Body of pancreas (tissue), 4 donors: ENCODE data around the gene SIGLEC1. TPM values are rescaled to one million over a fixed set of nuclear protein-coding genes. Genes with fewer than 3 reads are reported as not detected.

Experiments used
- ATAC-seq: fragments of 150-250 bp; one replicate; pipeline ENCODE4 v1.9.1; 2016
- DNase-seq, 4 donors: peaks; one replicate each; pipeline ENCODE4 v3.0.0-alpha.2; 2019
- H3K27ac ChIP-seq, 4 donors: fragments of 200-600 bp; sonication (generic); 1 replicate in 3 of 4; 2 replicates in 1 of 4; pipeline versions ENCODE4 v1.5.1 to v1.6.1; 2016 to 2019; ENCODE audit warnings: mild to moderate bottlenecking in 1 of 4, mixed read lengths in 1 of 4, moderate library complexity in 1 of 4
- H3K27me3 ChIP-seq, 2 donors: fragments of 200-600 bp; sonication (generic); one replicate each; pipeline ENCODE4 v1.6.0; 2016; ENCODE audit warnings: mild to moderate bottlenecking in 1 of 2
- H3K36me3 ChIP-seq, 2 donors: fragments of 200-600 bp; sonication (generic); replicated peaks in 1 of 2; 2 replicates each; pipeline ENCODE4 v1.5.1; 2016; ENCODE audit warnings: low read depth in 2 of 2; ENCODE audit not compliant: insufficient read depth in 1 of 2
- H3K4me1 ChIP-seq: fragments of 200-600 bp; sonication (generic); one replicate; pipeline ENCODE4 v1.6.0; 2016
- H3K4me3 ChIP-seq, 2 donors: fragments of 200-600 bp; sonication (generic); 1 replicate in 1 of 2; 2 replicates in 1 of 2; pipeline ENCODE4 v1.5.1; 2016 to 2019
- H3K9me3 ChIP-seq, 3 donors: fragments of 200-600 bp; sonication (generic); 1 replicate in 2 of 3; 2 replicates in 1 of 3; pipeline ENCODE4 v1.5.1; 2016
- CTCF ChIP-seq, 7 experiments: fragments of 450-650 bp in 4 of 7; fragments of 200-600 bp in 3 of 7; sonication (generic) in 3 of 7; IDR thresholded peaks; one replicate each; pipeline ENCODE4 v1.5.1; 2016 to 2019; ENCODE audit warnings: antibody characterized with exemption in 7 of 7
- POLR2A ChIP-seq, 3 donors: fragments of 450-650 bp; IDR thresholded peaks; one replicate each; pipeline ENCODE4 v1.6.1; 2016; ENCODE audit warnings: antibody characterized with exemption in 3 of 3, mild to moderate bottlenecking in 2 of 3
- WGBS, 2 donors: methylation state at CpG; one replicate each; pipeline ENCODE4 v1.1.5; 2017; 5-methylcytosine and 5-hydroxymethylcytosine counted together
- intact Hi-C: fragments of 100-400 bp; cut with DNase I; formaldehyde crosslinking; loops from one replicate; pipeline ENCODE4 v1.15.1; 2023
- total RNA-seq, 2 donors: library from RNA; depleted of rRNA; stranded (reverse); fragments of >200 nt; gene quantifications; one replicate each; pipeline ENCODE4 v1.1.0, GENCODE V29; 2016

SIGLEC1 gene
- total RNA-seq, 2 donors from 2014 or later, result 2.1 to 5.9 TPM

- Histone ChIP-seq H3K36me3 (no peaks in the 10 kb centered on the region), H3K27ac (no peak overlapping the region), H3K4me1 (peaks cover 8% of the 10 kb centered on the region), H3K27me3 (peaks cover 0 to 16% of the 10 kb centered on the region in 2 donors), H3K4me3 (no peak overlapping the region), H3K9me3 (no peaks in the 10 kb centered on the region)
- ATAC-seq (no peak), DNase-seq (no peak)
- intact Hi-C loops, result no loop called here
- WGBS, 2 donors, result 35 to 37% methylated on average over 7 of the region's 7 CpGs
- TF ChIP-seq CTCF (IDR thresholded peaks at IDR 0.05) (no peak), POLR2A (IDR thresholded peaks at IDR 0.05) (no peak)
These were observed 27.1 kb downstream of the SIGLEC1 start for GRCh38 chr20:3685341-3685740.

- H3K27ac ChIP-seq, result peak within 1 kb of the TSS in 1 of 4 donors; percentile 12
- no peaks in the 10 kb centered on the region for H3K36me3 ChIP-seq
- 11 to 42% methylated on average over 4 to 52 of the region's 65 CpGs for WGBS, 2 donors
- peak in 2 of 4 donors; percentile 36 to 47 for DNase-seq
- peaks cover 8% of the 10 kb centered on the region for H3K4me1 ChIP-seq
- no peaks in the 10 kb centered on the region for H3K9me3 ChIP-seq
- intact Hi-C loops, result no loop called here
- TF ChIP-seq POLR2A (IDR thresholded peaks at IDR 0.05) (no peak), CTCF (IDR thresholded peaks at IDR 0.05) (no peak)
- ATAC-seq, result peak; percentile 30
- no peak within 1 kb of the TSS for H3K4me3 ChIP-seq
- peaks cover 0 to 16% of the 10 kb centered on the region in 2 donors for H3K27me3 ChIP-seq
These were observed 30.2 kb downstream of the SIGLEC1 start, which contains the start of gene ADAM33 for GRCh38 chr20:3681931-3682781. Gene ADAM33 (minus strand): TSS chr20:3682010. CDS start chr20:3682004, 6 bp downstream.

- Histone ChIP-seq H3K9me3 (no peaks in the 10 kb centered on the region), H3K27ac (peak overlapping the region in 1 of 4 donors; percentile 12), H3K36me3 (no peaks in the 10 kb centered on the region), H3K4me1 (peaks cover 8% of the 10 kb centered on the region), H3K4me3 (no peak overlapping the region), H3K27me3 (peaks cover 0 to 16% of the 10 kb centered on the region in 2 donors)
- TF ChIP-seq CTCF (IDR thresholded peaks at IDR 0.05), result no peak
- TF ChIP-seq POLR2A (IDR thresholded peaks at IDR 0.05), result no peak
- intact Hi-C loops, result no loop called here
- WGBS, 2 donors, result 12 to 22% methylated on average over 14 to 29 of the region's 32 CpGs
- no peak for ATAC-seq
- no peak for DNase-seq
These were observed 31.0 kb downstream of the SIGLEC1 start for GRCh38 chr20:3681352-3681930.

- no peaks in the 10 kb centered on the region for H3K9me3 ChIP-seq
- DNase-seq, result no peak
- TF ChIP-seq CTCF (IDR thresholded peaks at IDR 0.05), result no peak
- no peaks in the 10 kb centered on the region for H3K36me3 ChIP-seq
- H3K27ac ChIP-seq, result peak overlapping the region in 1 of 4 donors; percentile 12
- intact Hi-C loops, result no loop called here
- peaks cover 0 to 20% of the 10 kb centered on the region in 2 donors for H3K27me3 ChIP-seq
- H3K4me3 ChIP-seq, result no peak overlapping the region
- ATAC-seq, result no peak
- peaks cover 8% of the 10 kb centered on the region for H3K4me1 ChIP-seq
- WGBS, 2 donors, result 62 to 66% methylated on average over 11 to 15 of the region's 15 CpGs
These were observed 31.6 kb downstream of the SIGLEC1 start for GRCh38 chr20:3680701-3681351.
